Mesendoderm (in vitro differentiated cells): ENCODE results near the gene ELAVL2.

ENCODE experiments used
- DNase-seq: peaks from one replicate; pipeline ENCODE4 v3.0.0; 2013
- H2AK5ac ChIP-seq: 2 replicates; pipeline ENCODE4 v1.6.1; 2013; ENCODE audit warnings: low read length, inconsistent platforms
- H2BK120ac ChIP-seq: 2 replicates; pipeline ENCODE4 v1.6.1; 2013; ENCODE audit warnings: low read depth, mild to moderate bottlenecking, low read length, moderate library complexity, mixed read lengths
- H2BK15ac ChIP-seq: replicated peaks from 2 replicates; pipeline ENCODE4 v1.6.1; 2013; ENCODE audit warnings: low read depth, mild to moderate bottlenecking, moderate library complexity
- H2BK5ac ChIP-seq: 2 replicates; pipeline ENCODE4 v1.6.1; 2013; ENCODE audit warnings: low read length, inconsistent platforms
- H3K18ac ChIP-seq: 2 replicates; pipeline ENCODE4 v1.6.1; 2013; ENCODE audit warnings: mild to moderate bottlenecking, low read length, mixed read lengths
- H3K23ac ChIP-seq: one replicate; pipeline ENCODE4 v1.6.1; 2013; ENCODE audit warnings: low read length
- H3K27ac ChIP-seq: 2 replicates; pipeline ENCODE4 v1.5.1; 2013; ENCODE audit warnings: low read depth, mild to moderate bottlenecking, inconsistent platforms, low read length, moderate library complexity
- H3K27me3 ChIP-seq: 2 replicates; pipeline ENCODE4 v1.6.1; 2013; ENCODE audit warnings: low read length, control low read depth, mild to moderate bottlenecking, inconsistent platforms; ENCODE audit not compliant: insufficient read depth, poor library complexity
- H3K36me3 ChIP-seq: 2 replicates; pipeline ENCODE4 v1.6.1; 2013; ENCODE audit warnings: low read length, inconsistent platforms; ENCODE audit not compliant: control insufficient read depth, insufficient read depth
- H3K4ac ChIP-seq: one replicate; pipeline ENCODE4 v1.6.1; 2013; ENCODE audit warnings: low read depth, mild to moderate bottlenecking, low read length, moderate library complexity
- H3K4me1 ChIP-seq: 2 replicates; pipeline ENCODE4 v1.6.1; 2013; ENCODE audit warnings: low read depth, low read length, inconsistent platforms; ENCODE audit not compliant: control insufficient read depth
- H3K4me2 ChIP-seq: 2 replicates; pipeline ENCODE4 v1.6.1; 2013; ENCODE audit warnings: low read length
- H3K4me3 ChIP-seq: 2 replicates; pipeline ENCODE4 v1.5.1; 2013; ENCODE audit warnings: mild to moderate bottlenecking, low read length
- H3K56ac ChIP-seq: one replicate; pipeline ENCODE4 v1.6.1; 2013; ENCODE audit warnings: low read length
- H3K79me1 ChIP-seq: 2 replicates; pipeline ENCODE4 v1.6.1; 2013; ENCODE audit warnings: low read length, inconsistent platforms
- H3K79me2 ChIP-seq: 2 replicates; pipeline ENCODE4 v1.6.1; 2013; ENCODE audit warnings: mild to moderate bottlenecking, low read length; ENCODE audit not compliant: control insufficient read depth, insufficient read depth
- H3K9ac ChIP-seq: 2 replicates; pipeline ENCODE4 v1.6.1; 2013; ENCODE audit warnings: low read length, inconsistent platforms
- H4K5ac ChIP-seq: one replicate; pipeline ENCODE4 v1.6.1; 2013; ENCODE audit warnings: low read length
- H4K8ac ChIP-seq: one replicate; pipeline ENCODE4 v1.6.1; 2013; ENCODE audit warnings: low read depth, mild to moderate bottlenecking, control low read depth, low read length, moderate library complexity
- WGBS: extraction: QIAGEN DNeasy Blood & Tissue Kit; methylation state at CpG from one replicate; pipeline ENCODE4 v1.1.7; 2013; ENCODE audit warnings: low lambda C conversion rate, missing lambda C conversion rate; ENCODE audit not compliant: insufficient coverage; ENCODE audit errors: extremely low coverage; 5-methylcytosine and 5-hydroxymethylcytosine counted together

ELAVL2 gene

GRCh38 chr9:23823269-23823668, 2.8 kb downstream of the ELAVL2 start:
- Histone ChIP-seq H3K4me1 (peaks cover 12% of the 10 kb centered on the region), H3K4me2 (no peak overlapping the region), H3K36me3 (no peaks in the 10 kb centered on the region), H4K5ac (no peak overlapping the region), H3K27me3 (peaks cover 21% of the 10 kb centered on the region), H3K23ac (no peak overlapping the region), H3K79me1 (peaks cover 1% of the 10 kb centered on the region), H3K56ac (no peak overlapping the region), H3K4me3 (no peak overlapping the region), H3K79me2 (peaks cover 5% of the 10 kb centered on the region), H2BK5ac (no peak overlapping the region), H2BK15ac (no peak overlapping the region), H3K27ac (no peak overlapping the region), H4K8ac (no peak overlapping the region), H3K9ac (no peak overlapping the region), H3K18ac (no peak overlapping the region), H2BK120ac (no peak overlapping the region), H3K4ac (no peak overlapping the region), H2AK5ac (no peak overlapping the region)
- WGBS = no CpG with 5 or more reads among the region's 11 CpGs
- DNase-seq = no peak

GRCh38 chr9:23822261-23823169, 3.5 kb downstream of the ELAVL2 start:
- Histone ChIP-seq H3K4me3 (no peak overlapping the region), H2BK15ac (no peak overlapping the region)

GRCh38 chr9:23821375-23822181, 4.5 kb downstream of the ELAVL2 start:
- Histone ChIP-seq H2BK120ac (no peak overlapping the region), H3K4me2 (peak overlapping the region; percentile 89), H3K79me2 (peaks cover 9% of the 10 kb centered on the region), H3K23ac (peak overlapping the region; percentile 98), H3K9ac (peak overlapping the region; percentile 66), H2BK5ac (no peak overlapping the region), H4K5ac (no peak overlapping the region), H3K27ac (no peak overlapping the region), H2AK5ac (no peak overlapping the region), H2BK15ac (no peak overlapping the region), H3K56ac (peak overlapping the region; percentile 85), H3K27me3 (peaks cover 21% of the 10 kb centered on the region), H3K4me1 (peaks cover 12% of the 10 kb centered on the region), H3K36me3 (no peaks in the 10 kb centered on the region), H3K18ac (peak overlapping the region; percentile 5), H3K79me1 (peaks cover 2% of the 10 kb centered on the region), H3K4ac (no peak overlapping the region), H4K8ac (no peak overlapping the region), H3K4me3 (peak overlapping the region; percentile 53)
- peak; percentile 80 for DNase-seq
- WGBS = no CpG with 5 or more reads among the region's 97 CpGs

More at GRCh38 chr9:23822261-23823169, 3.5 kb downstream of the ELAVL2 start:
- peaks cover 2% of the 10 kb centered on the region for H3K79me1 ChIP-seq
- peak; percentile 37 for DNase-seq
- no peak overlapping the region for H4K8ac ChIP-seq
- H2BK120ac ChIP-seq = no peak overlapping the region
- no peak overlapping the region for H3K4ac ChIP-seq
- no CpG with 5 or more reads among the region's 46 CpGs for WGBS
- no peak overlapping the region for H3K23ac ChIP-seq
- no peak overlapping the region for H3K9ac ChIP-seq
- H3K36me3 ChIP-seq = no peaks in the 10 kb centered on the region
- peaks cover 12% of the 10 kb centered on the region for H3K4me1 ChIP-seq
- peaks cover 21% of the 10 kb centered on the region for H3K27me3 ChIP-seq
- peaks cover 9% of the 10 kb centered on the region for H3K79me2 ChIP-seq
- no peak overlapping the region for H3K27ac ChIP-seq
- no peak overlapping the region for H2AK5ac ChIP-seq
- no peak overlapping the region for H3K18ac ChIP-seq
- H4K5ac ChIP-seq = no peak overlapping the region
- no peak overlapping the region for H2BK5ac ChIP-seq
- no peak overlapping the region for H3K56ac ChIP-seq
- peak overlapping the region; percentile 69 for H3K4me2 ChIP-seq

- Histone ChIP-seq H2BK15ac (no peak overlapping the region), H3K18ac (peak overlapping the region; percentile 5), H4K5ac (no peak overlapping the region), H4K8ac (no peak overlapping the region), H3K4me3 (peak overlapping the region; percentile 53), H3K79me2 (peaks cover 11% of the 10 kb centered on the region), H3K4ac (no peak overlapping the region), H2AK5ac (no peak overlapping the region), H2BK5ac (no peak overlapping the region), H3K9ac (peak overlapping the region; percentile 66), H3K79me1 (peaks cover 2% of the 10 kb centered on the region), H3K23ac (peak overlapping the region; percentile 98), H3K56ac (peak overlapping the region; percentile 85), H3K27me3 (peaks cover 21% of the 10 kb centered on the region), H3K4me2 (peak overlapping the region; percentile 89), H2BK120ac (no peak overlapping the region), H3K4me1 (peaks cover 12% of the 10 kb centered on the region), H3K36me3 (no peaks in the 10 kb centered on the region), H3K27ac (no peak overlapping the region)
- WGBS = no CpG with 5 or more reads among the region's 80 CpGs
- DNase-seq = peak; percentile 71
Measured at GRCh38 chr9:23820451-23821374, 5.3 kb downstream of the ELAVL2 start.

GRCh38 chr9:23819403-23819802, 6.6 kb downstream of the ELAVL2 start:
- Histone ChIP-seq H2BK15ac (no peak overlapping the region), H2BK120ac (no peak overlapping the region), H3K4me1 (peaks cover 12% of the 10 kb centered on the region), H3K4ac (no peak overlapping the region), H3K4me3 (no peak overlapping the region), H3K9ac (no peak overlapping the region), H3K79me2 (peaks cover 11% of the 10 kb centered on the region), H3K18ac (no peak overlapping the region), H3K56ac (no peak overlapping the region), H3K36me3 (no peaks in the 10 kb centered on the region), H3K27me3 (peaks cover 21% of the 10 kb centered on the region), H2BK5ac (no peak overlapping the region), H3K79me1 (peaks cover 2% of the 10 kb centered on the region), H3K27ac (no peak overlapping the region), H3K23ac (no peak overlapping the region), H4K8ac (no peak overlapping the region), H3K4me2 (no peak overlapping the region), H4K5ac (no peak overlapping the region), H2AK5ac (no peak overlapping the region)
- peak; percentile 52 for DNase-seq
